Choroid plexus epithelial cell (primary cell): ENCODE data around the gene TK2.

Experiments
- DNase-seq: peaks from one replicate; pipeline ENCODE4 v3.0.0-alpha.2; 2010; ENCODE audit warnings: low read depth
- H3K4me3 ChIP-seq: 2 replicates; pipeline ENCODE4 v1.5.1; 2011; ENCODE audit warnings: low read depth, mild to moderate bottlenecking, control low read depth, low read length, moderate library complexity
- CTCF ChIP-seq: conservative IDR thresholded peaks from 2 replicates; pipeline ENCODE4 v1.5.1; 2011; ENCODE audit warnings: low read depth, mild to moderate bottlenecking, control low read depth, inconsistent platforms, low read length, moderate library complexity

TK2 gene

GRCh38 chr16:66478733-66479511, 71.0 kb downstream of the TK2 start:
- no peak overlapping the region for H3K4me3 ChIP-seq
- peak; percentile 85 for TF ChIP-seq CTCF

GRCh38 chr16:66477028-66477515, 72.8 kb downstream of the TK2 start:
- TF ChIP-seq CTCF, result no peak
- DNase-seq, result no peak
- H3K4me3 ChIP-seq, result no peak overlapping the region

More at GRCh38 chr16:66478733-66479511, 71.0 kb downstream of the TK2 start:
- DNase-seq, result peak; percentile 63

GRCh38 chr16:66476328-66477027, 73.4 kb downstream of the TK2 start:
- peak; percentile 64 for DNase-seq
- no peak for TF ChIP-seq CTCF

GRCh38 chr16:66475232-66475631, 74.7 kb downstream of the TK2 start:
- DNase-seq, result no peak
- no peak for TF ChIP-seq CTCF
- no peak overlapping the region for H3K4me3 ChIP-seq

More at GRCh38 chr16:66476328-66477027, 73.4 kb downstream of the TK2 start:
- no peak overlapping the region for H3K4me3 ChIP-seq

- DNase-seq, result no peak
- no peak for TF ChIP-seq CTCF
- H3K4me3 ChIP-seq, result no peak overlapping the region
These were observed 75.1 kb downstream of the TK2 start for GRCh38 chr16:66474750-66475199.

GRCh38 chr16:66473654-66474519, 76.0 kb downstream of the TK2 start:
- no peak overlapping the region for H3K4me3 ChIP-seq
- DNase-seq, result no peak
- TF ChIP-seq CTCF, result no peak
